Choroid plexus epithelial cell (primary cell): ENCODE results near the gene EIF3M.

Source experiments
- DNase-seq: peaks from one replicate; pipeline ENCODE4 v3.0.0-alpha.2; 2010; ENCODE audit warnings: low read depth
- H3K4me3 ChIP-seq: 2 replicates; pipeline ENCODE4 v1.5.1; 2011; ENCODE audit warnings: low read depth, mild to moderate bottlenecking, control low read depth, low read length, moderate library complexity
- CTCF ChIP-seq: conservative IDR thresholded peaks from 2 replicates; pipeline ENCODE4 v1.5.1; 2011; ENCODE audit warnings: low read depth, mild to moderate bottlenecking, control low read depth, inconsistent platforms, low read length, moderate library complexity

Gene EIF3M

GRCh38 chr11:32583459-32584271, at the start of gene EIF3M:
Gene EIF3M, plus strand, starts transcription at chr11:32583831. Its CDS starts 57 bp downstream, at chr11:32583888.
- peak within 1 kb of the TSS; percentile 90 for H3K4me3 ChIP-seq
- no peak for TF ChIP-seq CTCF

GRCh38 chr11:32538804-32539203, 44.8 kb upstream of the EIF3M start:
- TF ChIP-seq CTCF: no peak
- H3K4me3 ChIP-seq: no peak overlapping the region
- DNase-seq: no peak

More at GRCh38 chr11:32583459-32584271, at the start of gene EIF3M:
- DNase-seq: peak; percentile 98

GRCh38 chr11:32549611-32550187, 33.9 kb upstream of the EIF3M start:
- no peak for TF ChIP-seq CTCF
- no peak for DNase-seq
- no peak overlapping the region for H3K4me3 ChIP-seq

- no peak for DNase-seq
- no peak for TF ChIP-seq CTCF
Observed at GRCh38 chr11:32550207-32550606, 33.4 kb upstream of the EIF3M start.

GRCh38 chr11:32555091-32555490, 28.5 kb upstream of the EIF3M start:
- DNase-seq: no peak
- TF ChIP-seq CTCF: no peak
- H3K4me3 ChIP-seq: no peak overlapping the region

More at GRCh38 chr11:32550207-32550606, 33.4 kb upstream of the EIF3M start:
- no peak overlapping the region for H3K4me3 ChIP-seq

GRCh38 chr11:32555895-32556294, 27.7 kb upstream of the EIF3M start:
- DNase-seq: no peak
- no peak overlapping the region for H3K4me3 ChIP-seq

More at GRCh38 chr11:32555895-32556294, 27.7 kb upstream of the EIF3M start:
- no peak for TF ChIP-seq CTCF
